Aorta (tissue), 5 donors: ENCODE results near the gene SMIM38. TPM values are rescaled to one million over a fixed set of nuclear protein-coding genes. Genes with fewer than 3 reads are reported as not detected.

ENCODE experiments used
- ATAC-seq: fragments of 200-7000 bp; cut with Tn5 transposase; one replicate; pipeline ENCODE4 v1.9.1; 2022; ENCODE audit warnings: moderate library complexity; ENCODE audit not compliant: low FRiP score
- DNase-seq, 2 donors: peaks; one replicate each; pipeline ENCODE4 v3.0.0-alpha.2; 2020
- H3K27ac ChIP-seq, 2 donors: one replicate each; pipeline ENCODE4 v1.5.1; 2013; ENCODE audit warnings: low read length in 2 of 2, mild to moderate bottlenecking in 2 of 2, moderate library complexity in 2 of 2, control low read depth in 1 of 2, inconsistent platforms in 1 of 2, low read depth in 1 of 2
- H3K27me3 ChIP-seq, 2 donors: one replicate each; pipeline ENCODE4 v1.6.1; 2013; ENCODE audit warnings: control low read depth in 1 of 2, low read length in 1 of 2, mild to moderate bottlenecking in 1 of 2, moderate library complexity in 1 of 2; ENCODE audit not compliant: insufficient read depth in 2 of 2, control insufficient read depth in 1 of 2
- H3K36me3 ChIP-seq, 2 donors: one replicate each; pipeline ENCODE4 v1.6.1; 2013; ENCODE audit warnings: control low read depth in 1 of 2, low read length in 1 of 2, mild to moderate bottlenecking in 1 of 2; ENCODE audit not compliant: insufficient read depth in 2 of 2, control insufficient read depth in 1 of 2
- H3K4me1 ChIP-seq, 2 donors: one replicate each; pipeline ENCODE4 v1.6.1; 2013; ENCODE audit warnings: low read length in 2 of 2, control low read depth in 1 of 2, mild to moderate bottlenecking in 1 of 2, moderate library complexity in 1 of 2; ENCODE audit not compliant: insufficient read depth in 2 of 2, control insufficient read depth in 1 of 2
- H3K4me3 ChIP-seq, 2 donors: one replicate each; pipeline ENCODE4 v1.5.1; 2013; ENCODE audit warnings: low read length in 2 of 2, control low read depth in 1 of 2, mild to moderate bottlenecking in 1 of 2
- H3K9me3 ChIP-seq: one replicate; pipeline ENCODE4 v1.6.1; 2013; ENCODE audit warnings: mild to moderate bottlenecking, low read length; ENCODE audit not compliant: control insufficient read depth
- WGBS, 2 donors: extraction: QIAGEN DNeasy Blood & Tissue Kit; methylation state at CpG; one replicate each; pipeline ENCODE4 v1.1.7; 2013; 5-methylcytosine and 5-hydroxymethylcytosine counted together
- intact Hi-C, 2 donors: fragments of 100-400 bp; cut with DNase I; formaldehyde crosslinking; loops; one replicate each; pipeline versions ENCODE4 v1.14.2 to v1.15.0; 2022
- polyA plus RNA-seq, 2 donors: library from polyadenylated mRNA; stranded (reverse); fragments of 200-250 nt; gene quantifications; one replicate each; pipeline ENCODE4 v1.2.3, GENCODE V29; 2013
- total RNA-seq, 2 donors: library from RNA; stranded (reverse); fragmentation: NEBNext Ultra II Directional; extraction: Animal tissue kit (Norgen Biotek cat#: 25700); gene quantifications; one replicate each; pipeline ENCODE4 v1.2.1, GENCODE V29; 2021
- donor health status: healthy with polysubstance abuse.
- donor health status: Bipolar disorder and iron deficiency.
- donor health status: DM: no; HTN: no; CAD: no.
- donor health status: DM: no; HTN: no; CAD: no.
- donor health status: DM: yes; HTN: yes; CAD: no.

Gene SMIM38
- total and polyA plus RNA-seq, 4 donors = 0.56 to 2.8 (median 1.6) TPM; not detected in 1

- WGBS, 2 donors = 96% methylated on average over 20 of the region's 20 CpGs
- Histone ChIP-seq H3K4me1 (no peaks in the 10 kb centered on the region), H3K4me3 (no peak overlapping the region), H3K27ac (no peak overlapping the region), H3K27me3 (no peaks in the 10 kb centered on the region), H3K9me3 (no peaks in the 10 kb centered on the region), H3K36me3 (no peaks in the 10 kb centered on the region)
- DNase-seq (peak; percentile 37 to 42), ATAC-seq (no peak)
- intact Hi-C loops = no loop called here
Measured at GRCh38 chr11:69111624-69112542, 43.9 kb upstream of the SMIM38 start.

GRCh38 chr11:69113226-69113625, 42.5 kb upstream of the SMIM38 start:
- peak; percentile 25 to 26 for DNase-seq
- H3K27me3 ChIP-seq = no peaks in the 10 kb centered on the region
- H3K36me3 ChIP-seq = no peaks in the 10 kb centered on the region
- no peak for ATAC-seq
- H3K9me3 ChIP-seq = no peaks in the 10 kb centered on the region
- H3K27ac ChIP-seq = no peak overlapping the region
- no peak overlapping the region for H3K4me3 ChIP-seq
- 94 to 98% methylated on average over 10 of the region's 10 CpGs for WGBS, 2 donors
- intact Hi-C loops = no loop called here
- no peaks in the 10 kb centered on the region for H3K4me1 ChIP-seq

- H3K9me3 ChIP-seq = no peaks in the 10 kb centered on the region
- no peaks in the 10 kb centered on the region for H3K36me3 ChIP-seq
- peak; percentile 26 to 65 for DNase-seq
- H3K27ac ChIP-seq = no peak overlapping the region
- WGBS, 2 donors = 89 to 93% methylated on average over 22 of the region's 22 CpGs
- no peaks in the 10 kb centered on the region for H3K27me3 ChIP-seq
- intact Hi-C loops = no loop called here
- no peak for ATAC-seq
- no peak overlapping the region for H3K4me3 ChIP-seq
- H3K4me1 ChIP-seq = no peaks in the 10 kb centered on the region
Measured at GRCh38 chr11:69113646-69114340, 41.9 kb upstream of the SMIM38 start.

GRCh38 chr11:69114362-69114761, 41.4 kb upstream of the SMIM38 start:
- Histone ChIP-seq H3K27me3 (no peaks in the 10 kb centered on the region), H3K27ac (no peak overlapping the region), H3K9me3 (no peaks in the 10 kb centered on the region), H3K4me1 (no peaks in the 10 kb centered on the region), H3K36me3 (no peaks in the 10 kb centered on the region), H3K4me3 (no peak overlapping the region)
- peak; percentile 24 to 65 for DNase-seq
- intact Hi-C loops = no loop called here
- 92% methylated on average over 6 of the region's 6 CpGs for WGBS, 2 donors
- ATAC-seq = no peak

- intact Hi-C loops = no loop called here
- no peak overlapping the region for H3K4me3 ChIP-seq
- 78 to 80% methylated on average over 21 of the region's 21 CpGs for WGBS, 2 donors
- H3K36me3 ChIP-seq = no peaks in the 10 kb centered on the region
- H3K9me3 ChIP-seq = no peaks in the 10 kb centered on the region
- H3K4me1 ChIP-seq = no peaks in the 10 kb centered on the region
- H3K27ac ChIP-seq = no peak overlapping the region
- H3K27me3 ChIP-seq = no peaks in the 10 kb centered on the region
- no peak for ATAC-seq
- peak; percentile 35 to 53 for DNase-seq
Measured at GRCh38 chr11:69114811-69115523, 40.8 kb upstream of the SMIM38 start.

GRCh38 chr11:69115586-69116560, 39.9 kb upstream of the SMIM38 start:
- Histone ChIP-seq H3K27me3 (no peaks in the 10 kb centered on the region), H3K9me3 (no peaks in the 10 kb centered on the region), H3K4me1 (no peaks in the 10 kb centered on the region), H3K36me3 (no peaks in the 10 kb centered on the region), H3K27ac (no peak overlapping the region), H3K4me3 (no peak overlapping the region)
- WGBS, 2 donors = 58 to 68% methylated on average over 39 to 41 of the region's 41 CpGs
- ATAC-seq (peak; percentile 42), DNase-seq (peak; percentile 58 to 80)
- intact Hi-C loops = no loop called here

- ATAC-seq (no peak), DNase-seq (peak; percentile 32 to 62)
- no peak overlapping the region for H3K4me3 ChIP-seq
- no peaks in the 10 kb centered on the region for H3K9me3 ChIP-seq
- no peak overlapping the region for H3K27ac ChIP-seq
- no peaks in the 10 kb centered on the region for H3K36me3 ChIP-seq
- H3K27me3 ChIP-seq = no peaks in the 10 kb centered on the region
- no peaks in the 10 kb centered on the region for H3K4me1 ChIP-seq
- intact Hi-C loops = no loop called here
- 94 to 96% methylated on average over 10 of the region's 10 CpGs for WGBS, 2 donors
Measured at GRCh38 chr11:69116671-69117070, 39.1 kb upstream of the SMIM38 start.

- H3K27me3 ChIP-seq = no peaks in the 10 kb centered on the region
- no peak overlapping the region for H3K27ac ChIP-seq
- ATAC-seq = no peak
- 73 to 99% methylated on average over 2 of the region's 2 CpGs for WGBS, 2 donors
- H3K36me3 ChIP-seq = no peaks in the 10 kb centered on the region
- no peaks in the 10 kb centered on the region for H3K9me3 ChIP-seq
- DNase-seq = no peak
- no peak overlapping the region for H3K4me3 ChIP-seq
- intact Hi-C loops = no loop called here
- no peaks in the 10 kb centered on the region for H3K4me1 ChIP-seq
Measured at GRCh38 chr11:69119190-69119589, 36.5 kb upstream of the SMIM38 start.
